Colon (tissue), 2 donors: Measurements from ENCODE around the gene PIGR.
"Not testable (repeated sequence)": the region's sequence is repeated elsewhere in the genome, so short reads cannot be mapped to it uniquely, and the experiment has no call there.

Source experiments
- FAIRE-seq: peaks from 2 replicates; lab custom pipeline; 2012; peaks lifted over from hg19 to GRCh38; lab: Jason Lieb, UNC
- donor health status: control.
- donor health status: control.

PIGR gene

GRCh38 chr1:206933333-206933945 is 12.8 kb downstream of the PIGR start:
- FAIRE-seq: no peak

- no peak for FAIRE-seq
These were observed 14.1 kb downstream of the PIGR start for GRCh38 chr1:206932177-206932576.

GRCh38 chr1:206931709-206932108 is 14.6 kb downstream of the PIGR start:
- no peak for FAIRE-seq

- no peak for FAIRE-seq
These were observed 16.0 kb downstream of the PIGR start for GRCh38 chr1:206930210-206930798.

GRCh38 chr1:206929524-206929923 is 16.7 kb downstream of the PIGR start:
- FAIRE-seq: no peak

GRCh38 chr1:206926286-206926685 is 20.0 kb downstream of the PIGR start:
- no peak for FAIRE-seq

- no peak for FAIRE-seq
These were observed 21.0 kb downstream of the PIGR start for GRCh38 chr1:206925106-206925736.

- no peak for FAIRE-seq
These were observed 21.6 kb downstream of the PIGR start for GRCh38 chr1:206924592-206925105.

GRCh38 chr1:206923961-206924557 is 22.2 kb downstream of the PIGR start:
- not testable (repeated sequence) for FAIRE-seq

- FAIRE-seq: no peak
These were observed 23.0 kb downstream of the PIGR start for GRCh38 chr1:206923009-206923960.

- no peak for FAIRE-seq
These were observed 23.7 kb downstream of the PIGR start for GRCh38 chr1:206922524-206922923.

- no peak for FAIRE-seq
These were observed 24.4 kb downstream of the PIGR start, which contains the start of gene FCMR for GRCh38 chr1:206921772-206922265. FCMR (minus strand) TSS chr1:206921941; CDS start chr1:206921854, 87 bp downstream.

GRCh38 chr1:206918076-206918475 is 28.2 kb downstream of the PIGR start:
- no peak for FAIRE-seq

GRCh38 chr1:206916000-206916709 is 30.1 kb downstream of the PIGR start:
- no peak for FAIRE-seq

GRCh38 chr1:206915030-206915735 is 31.1 kb downstream of the PIGR start:
- FAIRE-seq: no peak

- no peak for FAIRE-seq
These were observed 32.3 kb downstream of the PIGR start for GRCh38 chr1:206913766-206914537.

GRCh38 chr1:206912445-206913095 is 33.7 kb downstream of the PIGR start:
- FAIRE-seq: no peak

- no peak for FAIRE-seq
These were observed 35.1 kb downstream of the PIGR start for GRCh38 chr1:206911064-206911663.
